Measurements from ENCODE around the gene NAV3.

DNA sequence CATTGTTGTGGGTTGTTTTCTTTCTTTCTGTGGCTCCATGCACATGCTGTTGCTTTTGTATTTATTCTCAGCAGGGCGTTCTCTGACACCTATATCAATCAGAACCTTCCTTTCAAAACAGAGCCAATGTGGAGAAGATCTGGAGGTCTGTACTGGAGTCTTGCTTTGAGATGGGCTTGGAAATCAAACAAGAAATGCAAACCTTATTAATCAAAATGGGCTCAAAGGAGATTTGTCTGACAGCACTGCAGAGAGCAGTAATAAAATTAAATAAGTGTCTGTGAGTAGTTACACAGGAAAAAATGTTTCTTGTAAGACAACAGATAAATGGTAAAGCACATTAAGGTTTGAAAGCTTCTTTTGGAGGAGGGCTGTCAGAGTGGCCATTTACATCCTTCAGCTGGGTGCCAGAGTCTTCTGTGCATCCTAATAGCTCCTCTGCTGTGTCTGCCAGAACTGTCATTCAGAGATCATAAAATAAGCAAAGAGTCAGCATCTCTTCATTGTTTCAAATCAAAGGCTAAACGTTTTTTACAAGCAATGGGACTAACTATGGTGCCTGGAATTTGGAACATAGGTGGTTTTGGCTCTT is 414.3 kb downstream of the NAV3 start:
- TF ChIP-seq, protein P1, sequence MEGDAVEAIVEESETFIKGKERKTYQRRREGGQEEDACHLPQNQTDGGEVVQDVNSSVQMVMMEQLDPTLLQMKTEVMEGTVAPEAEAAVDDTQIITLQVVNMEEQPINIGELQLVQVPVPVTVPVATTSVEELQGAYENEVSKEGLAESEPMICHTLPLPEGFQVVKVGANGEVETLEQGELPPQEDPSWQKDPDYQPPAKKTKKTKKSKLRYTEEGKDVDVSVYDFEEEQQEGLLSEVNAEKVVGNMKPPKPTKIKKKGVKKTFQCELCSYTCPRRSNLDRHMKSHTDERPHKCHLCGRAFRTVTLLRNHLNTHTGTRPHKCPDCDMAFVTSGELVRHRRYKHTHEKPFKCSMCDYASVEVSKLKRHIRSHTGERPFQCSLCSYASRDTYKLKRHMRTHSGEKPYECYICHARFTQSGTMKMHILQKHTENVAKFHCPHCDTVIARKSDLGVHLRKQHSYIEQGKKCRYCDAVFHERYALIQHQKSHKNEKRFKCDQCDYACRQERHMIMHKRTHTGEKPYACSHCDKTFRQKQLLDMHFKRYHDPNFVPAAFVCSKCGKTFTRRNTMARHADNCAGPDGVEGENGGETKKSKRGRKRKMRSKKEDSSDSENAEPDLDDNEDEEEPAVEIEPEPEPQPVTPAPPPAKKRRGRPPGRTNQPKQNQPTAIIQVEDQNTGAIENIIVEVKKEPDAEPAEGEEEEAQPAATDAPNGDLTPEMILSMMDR (IDR thresholded peaks at IDR 0.05 in 2 of 3, conservative IDR thresholded peaks at IDR 0.05 in 1 of 3; ENCODE audit: insufficient read depth in 2 of 3, low read depth in 1 of 3, low read length in 3 of 3) = no peak
- TF ChIP-seq EGR1 (conservative IDR thresholded peaks at IDR 0.05) (no peak), NEUROD1 (IDR thresholded peaks at IDR 0.05; ENCODE audit: borderline replicate concordance, low read depth, low read length, partially characterized antibody) (no peak), JUND (IDR thresholded peaks at IDR 0.05; ENCODE audit: borderline replicate concordance, low read depth, low read length) (no peak), JUND (tag; IDR thresholded peaks at IDR 0.05; ENCODE audit: borderline replicate concordance, low read depth, low read length) (no peak), HDAC6 (IDR thresholded peaks at IDR 0.05; ENCODE audit: low read depth, low read length) (no peak), FOXP1 (CRISPR knock-in tag; IDR thresholded peaks at IDR 0.05) (no peak), ZNF24 (IDR thresholded peaks at IDR 0.05) (no peak)
- TF ChIP-seq, protein P2, sequence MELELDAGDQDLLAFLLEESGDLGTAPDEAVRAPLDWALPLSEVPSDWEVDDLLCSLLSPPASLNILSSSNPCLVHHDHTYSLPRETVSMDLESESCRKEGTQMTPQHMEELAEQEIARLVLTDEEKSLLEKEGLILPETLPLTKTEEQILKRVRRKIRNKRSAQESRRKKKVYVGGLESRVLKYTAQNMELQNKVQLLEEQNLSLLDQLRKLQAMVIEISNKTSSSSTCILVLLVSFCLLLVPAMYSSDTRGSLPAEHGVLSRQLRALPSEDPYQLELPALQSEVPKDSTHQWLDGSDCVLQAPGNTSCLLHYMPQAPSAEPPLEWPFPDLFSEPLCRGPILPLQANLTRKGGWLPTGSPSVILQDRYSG (tag; conservative IDR thresholded peaks at IDR 0.05; ENCODE audit: low read depth) = no peak
- TF ChIP-seq, protein P3, sequence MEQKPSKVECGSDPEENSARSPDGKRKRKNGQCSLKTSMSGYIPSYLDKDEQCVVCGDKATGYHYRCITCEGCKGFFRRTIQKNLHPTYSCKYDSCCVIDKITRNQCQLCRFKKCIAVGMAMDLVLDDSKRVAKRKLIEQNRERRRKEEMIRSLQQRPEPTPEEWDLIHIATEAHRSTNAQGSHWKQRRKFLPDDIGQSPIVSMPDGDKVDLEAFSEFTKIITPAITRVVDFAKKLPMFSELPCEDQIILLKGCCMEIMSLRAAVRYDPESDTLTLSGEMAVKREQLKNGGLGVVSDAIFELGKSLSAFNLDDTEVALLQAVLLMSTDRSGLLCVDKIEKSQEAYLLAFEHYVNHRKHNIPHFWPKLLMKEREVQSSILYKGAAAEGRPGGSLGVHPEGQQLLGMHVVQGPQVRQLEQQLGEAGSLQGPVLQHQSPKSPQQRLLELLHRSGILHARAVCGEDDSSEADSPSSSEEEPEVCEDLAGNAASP (IDR thresholded peaks at IDR 0.05) = no peak
